ENCODE results near the gene KCNMA1. TPM values are rescaled to one million over a fixed set of nuclear protein-coding genes. Genes with fewer than 3 reads are reported as not detected.
"Not testable (repeated sequence)": the region's sequence is repeated elsewhere in the genome, so short reads cannot be mapped to it uniquely, and the experiment has no call there.

KCNMA1 gene
- total RNA-seq, 1 experiment from 2014 or later, result 23.3 TPM

DNA sequence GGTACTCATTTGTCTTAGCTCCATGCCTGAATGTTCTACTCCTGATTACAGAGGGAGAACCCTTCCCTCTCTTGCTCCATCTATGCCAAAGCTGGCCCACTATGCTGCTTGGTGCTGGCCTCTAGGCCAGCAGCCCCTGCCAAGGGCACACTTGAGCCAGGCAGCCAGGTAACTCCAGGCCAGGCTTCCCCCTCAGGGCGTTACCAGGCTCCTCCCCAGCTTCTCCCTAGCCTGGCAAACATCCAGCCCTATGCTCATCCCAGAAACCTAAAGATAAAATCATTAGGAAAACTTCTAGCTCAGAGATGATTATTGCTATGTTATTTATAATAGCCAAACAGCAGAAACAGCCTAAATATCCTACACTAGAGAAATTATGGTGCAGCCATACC lies 103.7 kb downstream of the KCNMA1 start:
- peak; percentile 51 for DNase-seq (ENCODE audit: low read depth)

DNA sequence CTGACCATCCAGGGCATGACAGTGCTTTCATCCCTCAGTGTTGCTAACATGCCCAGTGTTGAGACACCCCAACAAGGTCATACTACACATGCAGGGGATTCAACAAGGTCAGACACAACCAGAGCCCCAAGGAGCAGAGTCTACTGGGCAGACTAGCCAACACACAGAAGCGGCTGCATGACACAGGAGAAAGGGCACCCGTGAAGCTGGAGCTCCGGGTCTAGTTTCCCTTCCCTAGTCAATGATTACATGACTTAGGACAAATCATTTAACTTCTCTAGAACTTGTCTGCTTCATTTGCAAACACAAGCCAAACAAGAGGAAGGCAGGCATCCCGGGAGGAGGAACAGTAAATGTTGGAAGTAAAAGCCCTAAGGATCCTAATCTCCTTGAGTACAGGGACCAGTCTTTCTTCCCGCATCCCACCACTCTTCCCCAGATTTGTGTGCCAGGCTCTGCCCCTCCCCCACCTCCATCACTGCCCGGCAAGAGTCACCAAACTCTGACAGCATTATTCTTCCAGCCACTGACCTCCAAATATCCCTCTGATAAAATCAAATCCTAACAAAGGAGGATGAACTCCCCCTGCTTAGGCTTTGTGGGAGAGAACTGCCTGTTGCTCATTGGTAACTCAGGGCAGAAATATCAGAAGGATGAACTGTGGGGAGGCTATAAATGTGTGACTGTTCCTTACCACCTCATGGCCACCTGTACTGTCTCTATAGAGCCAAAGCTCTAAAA lies 104.3 kb downstream of the KCNMA1 start:
- DNase-seq (ENCODE audit: low read depth), result peak; percentile 66

DNA sequence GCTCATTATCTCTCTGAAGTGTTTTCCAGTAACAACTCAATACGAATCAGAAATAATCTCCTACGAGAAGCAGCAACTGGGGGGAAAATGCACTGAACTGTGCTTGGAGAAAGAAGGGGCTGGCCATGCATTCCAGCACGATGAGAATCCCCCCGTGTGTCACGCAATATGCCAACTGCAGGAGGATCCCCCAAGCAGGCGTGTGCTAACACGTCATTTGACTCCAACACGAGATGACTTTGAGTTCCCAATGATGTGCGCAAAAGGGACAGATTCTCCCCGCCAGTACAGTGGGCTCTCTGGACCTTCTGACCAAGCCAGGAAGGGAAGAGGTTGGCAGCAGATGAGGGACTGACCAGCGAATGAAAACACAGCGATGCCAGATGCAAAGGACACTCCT lies 105.5 kb downstream of the KCNMA1 start:
- peak; percentile 64 for DNase-seq (ENCODE audit: low read depth)

DNA sequence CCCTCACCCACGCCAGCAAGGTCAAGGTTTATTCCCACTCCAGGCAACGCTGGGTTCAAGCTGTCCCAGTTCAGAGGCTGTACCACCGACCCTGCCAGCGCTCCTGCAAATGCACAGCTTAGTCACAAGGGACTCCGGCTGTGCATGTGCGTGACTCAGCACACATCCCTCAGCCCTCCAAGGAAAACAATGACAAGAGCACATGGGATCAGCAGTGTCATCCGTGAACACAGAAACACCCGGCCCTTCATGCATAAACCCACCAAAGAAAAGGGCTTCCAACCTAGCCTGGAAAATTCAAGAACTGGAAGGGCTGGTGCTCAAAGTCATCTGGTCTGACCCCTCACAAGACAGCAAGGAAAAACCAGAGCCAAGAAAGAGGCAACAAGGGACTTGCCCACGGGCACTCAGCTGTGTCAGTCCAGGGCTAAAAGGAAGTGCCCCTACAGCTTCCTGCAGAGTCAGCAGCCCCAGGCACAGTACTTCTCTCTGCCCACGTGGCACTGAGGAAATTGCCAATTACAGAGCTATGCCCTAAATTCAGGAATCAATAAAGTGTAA lies 106.1 kb downstream of the KCNMA1 start:
- peak; percentile 88 for DNase-seq (ENCODE audit: low read depth)

DNA sequence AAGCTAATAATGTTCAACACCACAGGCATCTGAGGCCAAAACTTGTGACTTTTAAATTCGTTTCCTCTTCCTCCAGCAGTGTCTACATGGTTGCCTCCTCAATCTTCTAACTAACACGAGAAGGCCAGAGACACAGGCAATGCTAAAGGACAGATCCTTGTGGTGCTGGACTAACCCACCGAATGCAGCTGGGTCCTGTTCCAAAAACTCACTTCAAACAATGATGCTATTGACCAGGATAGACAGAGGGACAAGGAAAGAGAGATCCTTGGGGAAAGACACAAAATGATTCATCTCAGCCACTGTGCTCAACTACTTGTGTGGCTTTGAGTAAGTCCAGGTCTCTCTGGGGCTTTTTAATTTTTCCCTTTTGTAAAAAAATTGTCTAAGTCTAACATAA lies 107.6 kb downstream of the KCNMA1 start:
- DNase-seq (ENCODE audit: low read depth), result peak; percentile 33

DNA sequence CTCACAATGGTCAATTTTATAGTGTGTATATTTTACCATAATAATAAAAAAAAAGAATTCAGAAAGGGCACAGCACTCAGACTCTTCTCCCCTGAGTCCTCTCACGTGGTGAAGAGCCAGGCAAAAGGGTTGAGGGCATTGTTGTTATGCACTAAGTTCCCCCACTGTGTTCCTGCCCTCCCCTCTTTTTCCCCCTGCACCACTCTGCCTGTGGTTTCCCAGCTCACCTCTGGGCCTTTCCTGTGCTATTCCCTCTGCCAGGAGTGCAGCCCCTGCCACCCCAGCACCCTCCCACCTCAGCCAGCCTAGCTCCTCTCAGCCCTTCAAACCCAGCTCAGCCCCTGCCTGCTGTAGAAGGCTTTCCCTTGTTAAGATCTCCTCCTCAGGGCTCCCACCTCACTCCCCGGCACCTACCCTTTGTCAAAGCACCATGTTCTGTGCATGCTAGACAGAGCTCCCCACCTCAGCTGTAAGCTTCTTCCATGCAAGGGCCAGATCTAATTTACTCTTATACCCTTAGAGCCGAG lies 108.5 kb downstream of the KCNMA1 start:
- no peak for DNase-seq (ENCODE audit: low read depth)

DNA sequence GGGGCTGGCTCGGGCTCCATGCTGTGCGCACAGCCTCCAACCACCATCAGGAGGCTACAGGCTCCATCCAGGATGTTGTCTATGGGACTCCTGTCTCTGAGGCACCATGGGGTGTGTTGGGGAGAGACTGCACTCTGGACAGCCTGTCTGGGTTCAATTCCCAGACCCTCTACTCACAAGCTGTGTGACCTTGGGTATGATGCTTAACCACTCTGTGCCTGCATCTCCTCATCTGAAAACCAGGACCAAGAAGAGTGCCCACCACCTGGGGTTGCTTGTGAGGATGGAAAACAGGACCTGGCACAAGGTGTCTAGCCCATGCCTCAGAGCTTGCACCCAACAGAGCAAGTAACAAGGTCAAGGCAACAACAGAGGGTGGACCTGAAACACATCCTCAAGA lies 109.8 kb downstream of the KCNMA1 start:
- no peak for DNase-seq (ENCODE audit: low read depth)

DNA sequence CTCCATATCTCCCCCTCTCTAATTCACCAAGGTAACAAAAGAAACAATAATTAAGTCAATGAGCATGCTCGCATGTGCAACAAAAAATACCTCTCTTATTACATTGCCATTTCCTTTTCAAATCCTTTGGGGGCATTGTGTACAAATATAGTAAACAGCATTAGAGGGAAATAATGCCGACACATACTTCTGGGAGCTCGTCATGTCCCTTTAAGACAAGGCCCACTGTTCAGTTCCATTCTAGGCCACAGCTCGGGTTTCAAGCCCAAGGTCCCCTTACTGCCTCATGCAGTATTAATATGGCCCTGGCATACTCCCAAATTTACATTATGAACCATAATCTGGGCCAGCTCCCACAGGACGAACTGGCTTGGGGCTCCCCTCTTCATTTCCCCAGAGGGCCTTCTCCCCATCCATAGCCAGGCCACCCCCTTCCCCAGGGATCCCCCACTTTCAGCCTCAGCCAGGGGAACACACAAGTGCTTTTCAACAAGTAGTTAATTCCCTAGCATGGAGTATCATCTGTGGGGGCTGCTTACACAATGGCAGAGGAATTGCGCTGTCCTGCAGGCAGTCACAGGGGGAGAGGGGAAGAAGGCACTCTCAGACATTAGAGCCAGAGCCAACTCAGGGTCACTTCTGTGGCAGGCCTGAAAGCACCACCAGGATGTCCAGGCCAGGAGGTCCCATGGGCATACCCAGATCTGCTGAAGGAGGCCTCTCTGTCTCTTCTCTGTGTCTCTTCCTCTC lies 110.6 kb downstream of the KCNMA1 start:
- DNase-seq (ENCODE audit: low read depth), result no peak

DNA sequence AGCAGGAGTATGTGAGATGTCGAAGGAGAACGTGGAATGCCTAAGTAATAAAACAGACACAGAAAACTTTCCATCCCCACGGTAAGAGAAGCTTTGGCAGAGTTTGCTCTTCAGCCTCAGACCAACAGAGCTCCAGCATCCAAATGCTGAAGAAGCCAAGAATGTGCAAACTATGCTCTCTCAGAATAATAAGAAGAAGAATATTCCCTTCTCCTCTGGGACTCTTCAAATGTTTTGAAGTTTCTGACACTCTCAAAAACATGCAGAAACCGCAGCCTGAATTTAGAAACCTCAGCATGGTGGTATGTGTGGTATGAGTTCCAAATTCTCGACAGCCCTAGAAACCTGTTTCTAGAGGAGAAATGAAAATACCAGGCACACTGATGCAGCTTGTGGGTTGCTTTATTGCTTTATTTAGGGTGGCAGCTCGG lies 113.3 kb downstream of the KCNMA1 start:
- DNase-seq (ENCODE audit: low read depth), result peak; percentile 88

DNA sequence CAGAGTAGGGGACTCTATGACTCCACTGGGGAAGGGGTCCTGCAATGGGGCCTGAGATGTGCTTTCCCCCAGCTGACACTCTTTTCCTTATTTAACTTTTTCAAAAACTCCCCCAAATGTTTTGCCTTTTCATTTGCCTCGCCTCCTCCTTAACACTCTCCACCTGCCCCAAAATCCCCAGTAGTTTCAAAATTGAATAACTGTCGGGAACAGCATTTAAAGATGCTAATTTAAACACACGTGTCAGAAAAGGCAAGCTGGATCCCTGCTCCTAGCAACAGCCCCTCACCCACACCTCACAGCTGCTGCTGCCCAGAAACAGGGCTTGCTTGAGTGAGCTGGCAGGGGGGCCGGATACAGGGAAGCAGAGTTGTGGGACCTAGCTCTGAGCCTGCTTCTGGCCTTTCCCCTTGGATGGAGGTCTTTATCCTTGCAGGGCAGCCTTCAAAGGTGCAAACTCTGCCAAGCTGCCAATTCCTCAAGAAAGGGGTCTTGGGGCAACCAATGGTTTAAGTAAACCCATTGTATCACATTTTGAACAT lies 115.3 kb downstream of the KCNMA1 start:
- no peak for DNase-seq (ENCODE audit: low read depth)

DNA sequence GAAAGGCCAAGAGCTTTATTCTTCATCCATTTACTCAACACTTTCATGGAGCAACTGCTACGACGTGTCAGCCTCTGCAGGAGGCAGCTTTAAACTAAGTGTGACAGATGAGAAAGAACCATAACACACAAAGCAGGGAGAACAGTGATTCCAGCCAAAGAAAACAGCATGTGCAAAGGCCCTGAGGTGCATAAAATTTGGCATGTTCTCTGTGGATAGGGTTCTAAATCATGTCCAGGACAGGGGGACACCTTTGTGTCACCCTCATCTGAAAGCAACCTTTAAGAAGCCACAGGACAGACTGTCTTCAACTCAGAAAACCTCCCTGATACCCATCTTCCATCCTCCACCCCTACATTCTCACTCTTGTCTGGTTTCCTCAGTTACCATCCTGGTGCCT lies 116.6 kb downstream of the KCNMA1 start:
- no peak for DNase-seq (ENCODE audit: low read depth)

DNA sequence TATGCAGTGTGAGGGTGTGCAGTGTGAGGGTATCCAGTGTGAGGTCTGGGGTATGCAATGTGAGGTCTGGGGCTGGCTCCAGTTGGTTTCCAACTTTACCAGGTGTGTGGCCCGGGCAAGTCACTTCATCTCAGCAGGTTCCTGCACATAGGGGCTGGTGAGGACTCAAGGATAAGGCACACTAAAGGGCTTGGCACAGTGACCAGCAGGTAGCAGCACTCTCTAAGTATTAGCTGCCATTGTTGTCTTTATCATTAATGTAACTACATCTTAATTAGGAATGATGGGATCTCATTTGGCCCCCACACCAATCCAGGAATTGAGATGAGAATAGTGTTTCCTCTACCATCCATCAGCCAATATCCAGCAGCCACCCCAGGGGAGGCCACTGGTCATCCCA lies 117.3 kb downstream of the KCNMA1 start:
- no peak for DNase-seq (ENCODE audit: low read depth)

DNA sequence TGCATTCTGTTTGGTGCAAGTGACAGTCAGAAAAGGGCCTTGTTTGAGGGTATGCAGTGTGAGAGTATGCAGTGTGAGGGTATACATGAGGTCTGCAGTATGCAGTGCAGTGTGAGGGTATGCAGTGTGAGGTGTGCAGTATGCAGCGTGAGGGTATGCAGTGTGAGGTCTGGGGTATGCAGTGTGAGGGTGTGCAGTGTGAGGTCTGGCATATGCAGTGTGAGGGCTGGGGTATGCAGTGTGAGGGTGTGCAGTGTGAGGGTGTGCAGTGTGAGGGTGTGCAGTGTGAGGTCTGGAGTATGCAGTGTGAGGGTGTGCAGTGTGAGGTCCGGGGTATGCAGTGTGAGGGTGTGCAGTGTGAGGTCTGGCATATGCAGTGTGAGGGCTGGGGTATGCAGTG lies 117.8 kb downstream of the KCNMA1 start:
- DNase-seq (ENCODE audit: low read depth), result not testable (repeated sequence)

DNA sequence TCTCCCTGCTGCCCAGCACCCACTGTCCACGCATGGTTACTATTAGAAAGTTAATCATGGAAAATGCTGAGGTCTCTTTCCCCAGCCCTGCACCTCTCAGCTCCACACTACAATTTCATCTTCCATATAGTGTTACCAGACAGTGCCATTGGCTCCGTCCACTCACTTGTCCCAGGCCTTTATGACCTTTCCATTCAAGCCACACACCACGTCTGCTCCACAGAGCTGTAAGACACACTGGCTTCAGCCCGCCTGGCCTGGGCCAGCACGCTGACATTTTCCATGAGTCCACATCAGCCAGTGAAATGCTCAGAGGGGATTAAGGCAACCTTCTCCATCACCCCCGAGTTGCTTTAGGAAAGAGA lies 118.7 kb downstream of the KCNMA1 start:
- DNase-seq (ENCODE audit: low read depth), result no peak

DNA sequence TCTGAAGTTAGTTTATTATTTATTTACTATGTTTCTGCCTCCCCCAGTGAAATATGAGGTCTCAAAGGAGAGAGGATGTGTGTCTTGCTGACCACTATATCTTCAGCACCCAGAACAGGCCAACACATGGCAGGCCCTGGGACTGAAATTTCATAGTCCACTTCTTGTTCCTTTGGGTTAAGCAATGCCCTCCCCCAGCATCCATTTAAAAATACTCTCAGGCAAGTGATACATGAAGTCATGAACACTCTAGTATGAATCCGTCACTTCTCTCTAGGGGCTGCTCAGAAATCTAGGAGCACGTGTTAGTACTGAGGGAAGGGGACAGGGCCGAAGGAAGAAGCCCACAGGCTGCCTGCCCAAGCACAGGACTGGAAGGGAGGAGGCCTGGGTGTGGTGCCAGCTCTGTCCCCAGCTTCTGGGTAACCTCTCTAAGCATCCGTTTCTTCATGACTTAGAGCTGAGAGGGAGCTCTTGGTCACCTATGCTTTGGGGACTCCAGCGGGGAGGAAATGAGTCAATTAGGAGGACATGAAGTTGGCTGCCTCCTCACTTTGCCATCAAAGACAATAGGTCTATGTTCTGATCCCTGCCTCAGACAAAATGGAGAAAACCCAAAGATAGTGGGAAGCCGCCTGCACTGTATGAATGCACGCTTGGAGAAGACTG lies 119.2 kb downstream of the KCNMA1 start:
- peak; percentile 44 for DNase-seq (ENCODE audit: low read depth)

DNA sequence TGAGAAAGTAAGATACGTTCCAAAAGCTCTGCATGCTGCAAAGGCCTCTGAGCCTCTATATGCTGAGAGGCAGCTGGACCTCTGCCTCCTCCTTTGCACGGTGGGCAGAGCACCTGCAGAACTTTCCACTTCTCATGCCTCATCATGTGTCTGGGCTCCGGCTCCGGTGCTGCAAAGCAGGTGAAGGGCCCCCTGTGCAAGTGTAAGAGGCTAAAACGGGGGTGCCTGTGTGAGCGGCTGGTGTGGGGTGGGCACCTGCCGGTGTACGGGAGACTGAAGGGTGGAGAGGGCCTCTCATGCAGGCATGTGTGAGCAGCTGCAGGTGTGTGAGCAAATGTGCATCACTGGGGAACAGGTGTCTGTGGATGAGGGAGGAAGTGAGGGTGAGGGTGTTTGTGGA lies 121.0 kb downstream of the KCNMA1 start:
- no peak for DNase-seq (ENCODE audit: low read depth)

DNA sequence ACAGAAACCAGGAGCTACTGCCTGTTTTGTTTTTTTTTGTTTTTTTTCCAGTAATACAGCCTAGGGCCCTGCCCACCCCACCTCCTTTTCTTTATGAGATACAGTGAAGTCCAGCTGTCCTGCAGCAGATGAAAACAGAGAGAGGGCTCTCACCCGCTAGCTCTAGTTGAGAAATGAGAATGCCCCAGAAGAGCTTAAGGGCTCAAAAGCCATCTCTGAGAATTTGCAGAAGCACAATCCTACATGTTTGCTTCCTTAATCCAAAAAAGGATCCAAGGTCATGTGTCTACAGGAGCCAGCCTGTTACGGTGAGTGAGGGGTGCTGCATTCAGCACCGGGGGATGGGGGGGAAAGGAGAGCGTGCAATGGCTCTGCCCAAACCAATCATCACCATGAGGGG lies 122.7 kb downstream of the KCNMA1 start:
- DNase-seq (ENCODE audit: low read depth), result no peak

DNA sequence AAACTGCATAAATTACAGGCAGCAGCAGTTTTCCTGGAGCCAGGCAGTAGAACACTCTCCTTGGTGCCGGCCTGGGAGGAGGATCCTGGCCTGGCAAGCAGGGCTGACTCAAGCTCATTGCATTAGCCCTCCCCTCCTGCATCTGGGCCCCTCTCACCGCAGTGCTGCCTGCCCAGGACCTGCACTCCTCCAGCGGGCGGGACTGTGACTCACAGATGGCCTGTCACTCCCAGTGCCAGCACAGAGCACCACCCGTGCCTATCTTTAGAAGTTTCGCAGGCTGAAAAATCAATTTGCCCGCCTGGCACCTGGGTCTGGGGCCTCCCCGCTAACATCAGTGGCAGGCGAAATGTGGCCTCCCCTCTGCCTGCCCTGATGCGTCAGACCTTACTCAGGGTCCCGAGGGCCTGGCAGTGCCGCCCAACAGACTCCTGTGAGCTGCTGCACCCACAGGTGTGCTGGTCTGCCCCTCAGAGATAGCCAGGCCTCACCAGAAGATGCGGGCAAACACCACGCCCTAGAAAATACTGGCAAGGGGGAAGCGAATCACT lies 123.8 kb downstream of the KCNMA1 start:
- DNase-seq (ENCODE audit: low read depth), result peak; percentile 96

DNA sequence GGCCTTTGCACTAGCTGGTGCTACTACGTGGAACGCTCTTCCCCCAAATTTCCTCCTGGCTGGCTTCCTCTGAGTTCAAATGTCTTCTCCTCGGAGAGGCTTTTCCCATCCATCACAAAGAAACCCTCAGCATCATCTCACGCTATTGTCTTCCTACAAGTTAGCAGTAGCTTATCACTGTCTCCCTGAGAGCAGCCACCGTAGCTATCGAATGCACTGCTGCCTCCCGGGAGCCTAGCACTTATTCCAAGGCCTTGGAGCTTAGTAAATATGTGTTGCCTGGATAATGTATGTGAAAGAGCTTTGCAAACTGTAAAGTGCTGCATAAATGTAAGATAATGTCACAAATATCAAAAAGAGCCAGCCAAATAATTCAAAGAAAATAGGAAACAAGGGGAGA lies 124.4 kb downstream of the KCNMA1 start:
- no peak for DNase-seq (ENCODE audit: low read depth)

DNA sequence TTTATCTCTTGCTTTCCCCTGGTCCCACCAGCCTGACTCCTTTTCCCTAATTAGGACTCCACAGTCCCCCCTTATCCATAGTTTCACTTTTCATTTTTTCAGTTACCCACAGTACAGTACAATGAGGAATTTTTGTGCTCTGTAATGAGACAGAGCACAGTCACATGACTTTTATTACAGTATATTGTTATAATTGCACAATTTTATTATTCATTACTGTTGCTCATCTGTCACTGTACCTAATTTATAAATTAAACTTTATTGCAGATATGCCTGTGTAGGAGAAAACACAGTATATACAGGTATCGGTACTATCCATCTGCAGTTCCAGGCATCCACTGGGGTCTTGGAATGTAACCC lies 125.4 kb downstream of the KCNMA1 start:
- no peak for DNase-seq (ENCODE audit: low read depth)

DNA sequence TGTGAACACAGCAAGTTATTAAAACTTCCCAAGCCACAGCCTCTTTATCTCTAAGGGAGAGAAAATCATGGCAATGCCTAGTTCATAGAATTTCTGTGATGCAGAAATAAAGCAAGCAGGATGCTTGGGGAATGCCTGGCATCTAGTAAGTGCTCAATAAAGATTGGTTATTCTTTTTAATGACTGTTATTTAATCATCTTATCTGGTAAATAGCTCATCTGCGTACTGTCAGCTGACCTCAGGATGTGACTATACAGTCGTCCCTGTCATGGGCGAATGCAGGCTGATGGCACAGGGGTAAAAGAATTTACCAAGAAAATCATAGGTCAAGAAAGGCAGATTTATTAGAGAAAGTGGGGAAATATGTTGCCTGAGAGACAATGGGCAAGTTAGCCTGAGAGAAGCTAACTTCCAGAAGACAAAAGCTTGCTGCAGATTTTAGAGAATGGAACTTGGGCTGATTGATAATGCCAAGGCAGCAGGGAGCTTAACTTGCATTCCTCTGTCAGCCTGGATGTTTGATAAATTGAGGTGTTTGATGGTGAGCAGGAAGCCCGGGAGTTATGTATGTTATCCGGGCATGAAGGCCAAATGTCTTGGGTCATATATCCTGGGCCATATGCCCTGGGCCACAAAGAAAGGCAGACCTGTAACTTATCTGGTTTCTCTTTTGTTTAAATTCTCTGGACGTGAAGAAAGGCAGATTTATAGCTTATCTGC lies 126.0 kb downstream of the KCNMA1 start:
- DNase-seq (ENCODE audit: low read depth), result peak; percentile 27
